GM18870 (cell line): ENCODE results near the gene CNTNAP2.

Experiments
- ATAC-seq: cut with Tn5 transposase; IDR thresholded peaks from one replicate; pipeline ENCODE4 v1.9.1; 2021; ENCODE audit warnings: moderate library complexity; ENCODE audit not compliant: unreplicated experiment

CNTNAP2 gene

DNA sequence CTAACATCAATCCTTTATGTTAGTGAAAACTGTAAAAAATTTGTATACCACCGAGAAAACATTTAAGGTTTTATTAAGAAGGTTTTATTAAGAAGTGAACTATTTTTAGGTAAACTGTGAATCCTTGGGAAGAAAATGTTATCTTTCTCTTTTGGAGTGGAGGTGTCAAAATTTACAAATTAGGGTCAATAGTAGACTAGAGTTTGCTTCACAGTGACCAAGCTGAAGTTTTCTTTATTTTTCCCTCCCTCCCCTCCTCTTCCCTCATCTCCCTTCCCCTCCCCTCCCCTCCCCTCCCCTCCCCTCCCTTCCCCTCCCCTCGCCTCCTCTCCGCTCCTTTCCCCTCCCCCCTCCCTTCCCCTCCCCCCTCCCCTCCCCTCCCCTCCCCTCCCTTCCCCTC, 168.8 kb downstream of the CNTNAP2 start:
- ATAC-seq = no peak

DNA sequence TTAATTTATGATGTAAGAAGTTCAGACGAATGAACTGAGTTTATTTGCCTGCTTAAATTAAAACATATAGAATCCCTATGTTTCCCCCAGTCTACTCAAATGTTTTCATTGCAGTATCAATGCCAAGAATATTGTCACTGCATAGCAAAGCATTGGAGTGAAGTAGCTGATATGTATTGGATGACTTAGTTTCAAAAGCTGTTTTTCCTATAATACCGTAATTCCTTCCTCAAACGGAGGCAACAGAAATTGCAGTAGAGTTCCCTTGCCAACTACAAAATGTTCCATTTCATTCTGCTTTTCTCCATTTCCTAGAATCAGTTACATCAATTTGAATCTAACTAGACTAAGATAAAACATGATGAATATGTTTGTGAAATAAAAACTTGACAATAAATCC, 174.1 kb downstream of the CNTNAP2 start:
- no peak for ATAC-seq

DNA sequence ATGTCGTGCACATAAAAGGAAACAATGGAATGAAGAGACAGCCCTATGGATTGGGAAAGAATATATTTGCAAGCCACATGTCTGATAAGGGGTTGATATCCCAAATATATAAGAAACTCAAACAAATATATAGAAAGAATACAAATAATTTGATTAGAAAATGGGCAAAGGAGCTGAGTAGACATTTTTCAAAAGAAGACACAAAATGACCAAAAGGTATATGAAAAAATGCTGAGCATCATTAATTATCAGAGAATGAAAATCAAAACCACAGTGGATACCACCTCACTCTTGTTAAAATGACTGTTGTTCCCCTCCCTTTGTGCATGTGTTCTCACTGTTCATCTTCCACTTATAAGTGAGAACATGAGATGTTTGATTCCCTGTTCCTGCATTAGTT, 175.3 kb downstream of the CNTNAP2 start:
- ATAC-seq = no peak

DNA sequence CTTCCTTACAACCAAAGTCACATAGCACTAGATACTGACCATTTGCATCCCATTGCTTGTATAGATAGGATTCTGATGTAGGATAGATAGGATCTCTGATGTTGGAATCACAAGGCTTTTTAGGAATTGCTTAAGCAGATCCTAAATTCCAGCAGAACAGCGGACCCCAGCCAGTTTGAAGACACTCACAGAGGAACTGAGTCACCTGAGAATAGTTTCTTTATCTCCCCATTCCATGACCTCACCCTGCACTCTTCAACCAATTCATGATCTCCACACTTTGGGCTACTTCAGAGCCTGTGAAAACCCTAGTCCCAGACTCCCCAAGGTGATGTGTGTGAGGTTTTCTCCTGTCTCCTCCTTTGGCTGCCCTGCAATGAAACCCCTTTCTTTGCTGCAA, 179.4 kb downstream of the CNTNAP2 start:
- no peak for ATAC-seq

DNA sequence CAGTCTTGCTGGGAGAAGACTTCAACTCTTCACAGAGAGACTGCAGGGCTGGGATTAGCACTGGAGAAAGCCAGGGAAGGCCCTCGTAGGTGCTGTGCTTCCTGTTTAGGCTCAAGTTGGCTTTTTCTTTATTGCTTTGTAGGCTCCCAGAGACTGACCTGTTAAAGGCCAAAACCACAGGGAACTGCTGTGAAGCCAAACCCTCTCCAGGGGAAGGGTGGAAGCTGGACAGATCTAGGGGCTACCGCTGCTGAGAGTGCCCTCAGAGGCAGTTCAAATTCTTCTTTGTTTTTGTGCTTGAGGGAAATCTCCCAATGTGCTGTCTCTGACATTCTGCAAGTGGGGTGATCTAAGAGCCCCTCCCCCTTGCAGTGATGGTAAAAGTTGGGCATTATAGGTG, 198.4 kb downstream of the CNTNAP2 start:
- no peak for ATAC-seq

DNA sequence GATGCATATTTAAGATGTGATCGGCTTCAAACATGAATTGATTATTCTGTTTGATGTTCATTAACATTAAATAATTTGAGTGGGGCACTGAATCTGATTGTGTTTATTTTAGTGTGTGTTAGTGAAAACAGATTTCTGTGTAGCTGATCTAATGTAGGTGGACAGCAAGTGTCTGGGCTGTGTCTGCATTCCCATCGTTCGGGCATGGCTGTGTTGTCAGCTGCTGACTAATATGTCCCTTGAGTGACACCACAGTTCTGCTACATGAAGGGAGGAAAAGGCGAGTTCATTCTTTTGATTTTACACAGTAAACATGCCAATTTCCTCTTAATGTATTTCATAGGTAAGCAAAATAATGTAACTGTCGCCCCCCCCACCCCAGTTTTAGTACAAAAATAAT, 203.0 kb downstream of the CNTNAP2 start:
- ATAC-seq = no peak

DNA sequence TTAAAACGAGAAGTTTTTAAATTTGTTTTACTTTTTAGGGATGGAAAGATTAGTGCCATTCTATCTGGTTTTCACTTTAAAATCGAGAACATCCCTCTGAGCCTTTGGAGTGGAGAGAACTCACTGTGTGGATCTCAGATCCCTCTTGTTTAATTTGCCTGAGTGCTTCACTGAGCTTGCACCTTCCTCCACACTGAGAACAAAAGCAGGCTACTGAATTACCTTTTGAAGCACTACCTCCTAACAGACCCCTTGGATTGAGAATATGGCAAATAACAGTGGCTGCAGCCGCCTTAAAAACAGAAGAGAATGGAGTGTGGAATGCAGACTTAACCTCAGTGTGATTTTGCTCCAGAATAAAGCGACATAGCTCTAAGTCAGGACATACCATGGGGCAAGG, 204.7 kb downstream of the CNTNAP2 start:
- ATAC-seq = no peak

DNA sequence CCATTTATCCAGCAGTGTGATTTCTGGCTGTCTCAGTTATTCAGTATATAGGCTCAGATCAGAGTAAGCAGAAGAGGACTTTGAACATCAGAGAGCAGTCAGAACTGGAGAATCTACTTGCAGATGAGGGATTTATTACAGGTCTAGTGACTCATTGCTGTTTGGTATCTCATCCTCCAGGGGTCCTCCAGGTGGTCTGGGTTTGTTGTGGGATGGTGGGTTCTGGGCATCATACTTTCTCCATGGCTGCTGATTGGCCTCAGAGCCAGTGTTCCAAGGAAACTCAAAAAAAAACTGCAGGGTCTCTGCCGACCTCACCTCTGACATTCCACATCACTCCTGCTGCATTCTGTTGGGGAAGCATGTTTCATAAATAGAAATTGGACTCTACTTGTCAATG, 214.8 kb downstream of the CNTNAP2 start:
- ATAC-seq = no peak

DNA sequence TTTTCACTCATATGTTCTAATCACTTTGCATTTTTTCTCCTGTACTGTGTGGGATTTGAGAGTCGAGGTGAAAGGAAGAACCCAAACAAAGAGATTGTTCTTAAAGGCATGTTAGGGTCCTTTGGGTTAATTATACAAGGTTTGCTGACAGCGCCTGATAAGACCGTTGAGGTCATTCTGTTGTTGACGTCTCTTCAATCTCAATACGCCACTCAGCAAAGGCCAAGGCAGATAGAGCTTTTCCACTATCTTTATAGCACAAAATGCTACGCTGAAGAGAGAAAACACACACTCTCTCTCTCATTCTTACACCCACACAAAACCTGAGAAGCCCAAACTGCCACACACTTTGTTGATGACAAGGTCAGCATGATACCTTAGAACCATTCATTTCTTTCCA, 228.7 kb downstream of the CNTNAP2 start:
- no peak for ATAC-seq

DNA sequence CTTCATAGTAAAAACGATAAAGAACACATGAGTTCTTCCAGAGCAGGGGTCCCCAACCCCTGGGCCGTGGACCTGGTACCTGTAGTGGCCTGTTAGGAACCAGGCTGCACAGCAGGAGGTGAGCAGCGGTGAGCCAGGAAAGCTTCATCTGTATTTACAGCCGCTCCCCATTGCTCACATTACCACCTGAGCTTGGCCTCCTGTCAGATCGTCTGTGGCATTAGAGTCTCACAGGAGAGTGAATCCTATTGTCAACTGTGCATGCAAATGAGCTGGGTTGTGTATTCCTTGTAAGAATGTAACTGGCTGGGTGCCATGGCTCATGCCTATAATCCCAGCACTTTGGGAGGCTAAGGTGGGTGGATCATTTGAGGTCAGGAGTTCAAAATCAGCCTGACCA, 229.5 kb downstream of the CNTNAP2 start:
- ATAC-seq = no peak

DNA sequence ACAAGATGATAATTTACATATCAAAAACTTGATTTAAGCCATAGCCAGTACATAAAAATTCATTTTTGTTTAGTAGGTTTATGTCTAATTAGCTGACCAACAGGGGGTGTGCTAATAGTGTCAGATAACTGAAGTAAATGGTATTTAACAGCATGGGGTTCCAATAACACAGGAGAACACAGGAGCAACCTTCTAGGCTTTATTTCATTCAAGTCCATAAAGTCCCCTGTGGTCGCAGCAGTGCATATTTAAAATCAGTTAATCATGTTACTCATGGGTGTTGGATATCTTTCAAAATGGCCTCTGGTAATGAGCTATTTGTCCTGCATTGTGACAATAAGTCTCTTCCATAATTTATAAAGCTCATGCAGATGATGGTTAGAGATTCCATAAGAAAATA, 238.6 kb downstream of the CNTNAP2 start:
- ATAC-seq = no peak

DNA sequence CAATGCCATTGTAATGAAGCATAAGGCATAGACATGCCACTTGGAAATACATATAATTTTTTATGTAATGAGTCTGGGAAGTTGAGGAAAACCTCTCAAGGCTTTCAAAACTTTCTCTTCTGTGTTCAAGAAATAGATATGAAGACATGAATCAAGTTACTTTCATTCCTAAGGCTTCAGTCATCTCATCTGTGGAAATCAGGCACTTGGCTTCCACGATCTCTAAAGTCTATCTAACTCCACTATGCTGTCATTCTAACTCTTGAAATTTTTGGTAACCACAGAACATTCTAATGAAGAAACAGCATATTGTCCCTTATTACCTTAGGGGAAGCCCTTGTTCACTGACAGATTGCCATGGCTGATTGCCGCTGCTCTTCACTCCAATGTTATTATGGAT, 242.6 kb downstream of the CNTNAP2 start:
- no peak for ATAC-seq

DNA sequence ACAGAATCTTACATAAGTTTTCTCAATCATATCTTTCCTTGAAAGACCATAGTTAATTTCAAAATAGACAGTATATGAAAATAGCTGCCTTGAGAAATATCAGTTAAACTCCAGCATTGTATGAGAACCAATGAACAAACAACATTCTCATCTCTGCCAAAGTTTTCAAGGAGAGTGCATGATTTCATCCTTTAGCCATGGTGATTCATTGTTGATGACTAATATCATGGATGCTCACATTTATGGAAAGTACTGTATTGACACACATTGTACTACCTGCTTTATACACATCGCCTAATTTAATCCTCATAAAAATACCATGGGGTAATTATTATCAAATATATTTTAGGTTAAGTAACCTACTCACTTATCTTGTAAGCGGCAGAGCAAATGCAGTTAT, 250.3 kb downstream of the CNTNAP2 start:
- no peak for ATAC-seq

DNA sequence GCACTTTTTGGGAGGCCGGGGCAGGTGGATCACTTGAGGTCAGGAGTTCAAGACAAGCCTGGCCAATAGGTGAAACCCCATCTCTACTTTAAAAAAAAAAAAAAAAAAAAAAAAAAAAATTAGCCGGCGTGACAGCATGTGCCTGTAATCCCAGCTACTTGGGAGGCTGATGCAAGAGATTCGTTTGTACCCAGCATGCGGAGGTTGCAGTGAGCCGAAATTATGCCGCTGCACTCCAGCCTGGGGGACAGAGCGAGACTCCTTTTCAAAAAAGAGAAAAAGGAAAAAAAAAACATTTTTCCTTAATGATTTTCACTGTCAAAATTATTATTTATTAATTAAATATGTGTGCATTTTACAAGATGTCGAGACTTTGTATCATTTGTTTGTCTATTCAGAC, 253.6 kb downstream of the CNTNAP2 start:
- no peak for ATAC-seq

DNA sequence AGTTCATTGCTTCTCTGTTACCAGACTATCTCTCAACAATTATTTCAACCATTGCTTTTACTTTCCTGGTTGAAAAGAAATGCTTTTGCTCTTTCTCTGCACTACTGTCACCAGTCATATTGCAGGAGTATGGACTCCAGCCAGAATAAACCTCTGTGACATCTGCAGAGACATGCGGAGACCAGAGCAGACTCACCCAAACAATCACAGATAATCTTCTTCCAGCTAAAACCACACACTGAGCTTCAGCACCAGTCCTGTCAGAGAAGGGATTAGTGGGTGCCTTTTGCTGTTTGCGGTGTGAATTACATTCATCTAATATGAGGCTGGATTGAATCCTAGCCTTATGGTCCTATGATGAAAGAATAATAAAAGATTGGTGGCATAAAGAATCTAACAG, 258.6 kb downstream of the CNTNAP2 start:
- no peak for ATAC-seq

DNA sequence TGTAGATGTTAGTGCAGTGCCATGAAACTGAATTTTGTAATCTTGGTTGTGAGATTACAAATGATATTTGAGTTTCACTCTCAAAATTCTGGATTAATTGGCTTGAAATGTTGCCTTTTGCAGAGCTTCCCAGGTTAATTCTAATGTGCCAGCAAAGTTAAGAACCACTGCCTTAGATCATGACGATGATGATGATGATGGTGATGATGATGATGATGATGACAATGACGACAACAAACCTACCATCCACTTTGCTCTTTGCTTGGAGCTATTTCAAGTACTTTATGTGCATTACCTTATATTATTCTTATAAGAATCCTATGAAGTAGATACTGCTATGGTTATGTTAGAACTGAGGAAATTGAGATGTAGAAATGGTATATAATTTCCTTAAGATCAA, 261.6 kb downstream of the CNTNAP2 start:
- no peak for ATAC-seq

DNA sequence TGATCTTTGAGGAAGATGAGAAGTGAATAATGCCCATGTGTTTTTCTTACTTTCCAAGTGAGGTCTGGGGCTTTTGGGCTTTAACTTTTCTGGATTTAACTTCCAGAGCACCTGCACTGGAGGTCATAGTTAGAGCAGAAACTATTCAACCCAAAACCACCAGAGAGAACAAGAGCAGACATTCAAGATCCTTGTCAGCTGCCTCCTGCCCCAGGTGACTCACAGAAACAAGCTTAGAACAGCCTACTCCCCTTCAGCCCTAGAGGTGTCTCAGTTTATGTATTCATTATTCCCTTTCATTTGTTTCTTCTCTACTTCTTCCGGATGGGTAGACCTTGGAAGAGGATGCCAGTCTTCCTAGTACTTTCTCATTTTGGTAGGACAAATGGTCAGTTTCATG, 270.5 kb downstream of the CNTNAP2 start:
- ATAC-seq = no peak

DNA sequence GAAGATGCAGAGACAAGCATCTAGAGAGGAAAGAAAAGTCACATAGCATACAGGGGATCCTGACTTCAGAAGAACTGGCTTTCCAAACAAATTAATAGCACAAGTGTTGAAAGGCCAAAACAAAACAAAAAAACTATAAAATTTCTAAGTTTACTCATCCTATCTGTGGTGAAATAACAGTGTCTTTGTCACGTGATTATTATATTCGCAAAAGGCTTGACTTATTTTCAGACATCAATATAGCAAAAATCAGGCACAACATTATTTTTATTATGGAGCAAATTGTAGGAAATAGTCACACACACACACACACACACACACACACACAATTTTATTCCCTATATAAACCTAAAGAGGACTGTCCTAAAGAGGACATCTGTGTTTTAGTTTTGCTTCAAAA, 272.3 kb downstream of the CNTNAP2 start:
- ATAC-seq = no peak

DNA sequence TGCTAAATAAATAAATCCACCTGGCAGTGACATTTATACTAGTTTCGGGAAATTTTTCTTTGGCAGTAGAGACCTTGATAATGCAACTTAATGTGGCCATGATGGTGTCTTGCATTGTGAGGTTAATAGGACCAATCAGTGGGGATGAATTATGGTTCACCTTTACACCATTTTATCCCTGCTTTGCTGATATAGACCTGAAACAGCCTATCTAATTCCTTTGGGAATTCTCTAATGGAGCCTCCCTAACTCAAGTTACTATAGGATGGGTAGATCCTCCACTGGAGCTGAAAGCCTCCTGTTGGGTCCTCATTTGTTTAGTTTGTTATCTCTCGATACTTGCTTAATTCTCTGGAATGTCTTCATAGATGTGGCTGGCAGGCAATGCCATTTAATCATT, 276.7 kb downstream of the CNTNAP2 start:
- ATAC-seq = no peak

DNA sequence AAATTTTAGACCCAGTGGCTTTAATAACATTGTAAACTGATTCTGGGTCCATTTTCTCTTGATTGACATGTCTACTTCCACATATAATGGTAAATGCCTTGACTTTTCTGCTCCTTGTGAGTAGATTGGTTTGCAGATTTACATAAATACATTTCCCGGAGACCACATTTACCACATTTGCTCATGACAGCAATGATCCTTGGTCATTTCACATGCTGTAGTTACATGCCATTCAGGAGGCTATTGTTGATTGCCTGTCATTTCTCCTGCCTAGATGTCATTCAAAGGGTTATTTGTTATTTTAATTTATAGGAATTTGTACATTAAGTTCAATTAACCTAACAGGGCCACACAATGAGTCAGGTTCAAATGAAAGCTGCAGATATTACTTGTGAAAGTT, 280.5 kb downstream of the CNTNAP2 start:
- ATAC-seq = no peak

DNA sequence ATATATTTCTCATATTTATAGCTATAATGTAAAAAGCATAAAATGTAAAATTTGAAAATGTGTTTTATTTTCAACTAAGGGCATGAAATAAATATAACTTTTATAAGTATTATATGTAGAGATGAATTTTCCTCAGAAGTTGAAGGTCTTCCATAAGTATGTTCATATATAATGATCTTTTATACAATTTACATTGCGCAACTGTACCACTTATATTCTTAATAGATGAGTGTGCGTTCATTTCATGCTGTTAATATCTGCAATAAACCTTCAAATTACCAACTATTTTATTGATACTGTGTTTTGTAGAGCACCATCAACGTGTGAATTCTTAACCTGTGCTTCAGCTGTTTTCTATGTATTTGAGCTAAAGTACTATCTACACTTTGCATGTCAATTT, 285.3 kb downstream of the CNTNAP2 start:
- no peak for ATAC-seq

DNA sequence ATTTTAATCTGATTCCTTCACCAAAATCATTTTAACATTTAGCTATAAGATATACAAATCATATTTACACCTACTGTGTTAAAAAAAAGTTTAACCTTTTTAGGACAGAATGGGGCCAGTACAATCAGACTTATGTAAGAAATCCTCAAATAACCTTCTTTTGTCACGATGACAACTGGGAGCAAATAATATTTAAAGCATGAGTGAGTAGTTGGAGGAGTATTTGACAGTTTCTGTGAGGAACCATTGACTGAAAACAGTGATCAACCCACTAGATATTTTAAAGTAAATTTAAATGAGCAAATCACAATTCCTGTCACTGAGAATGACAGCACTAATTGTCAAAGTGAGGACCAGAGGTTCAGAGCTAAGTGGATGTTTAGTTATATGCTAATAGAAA, 289.1 kb downstream of the CNTNAP2 start:
- ATAC-seq = no peak

DNA sequence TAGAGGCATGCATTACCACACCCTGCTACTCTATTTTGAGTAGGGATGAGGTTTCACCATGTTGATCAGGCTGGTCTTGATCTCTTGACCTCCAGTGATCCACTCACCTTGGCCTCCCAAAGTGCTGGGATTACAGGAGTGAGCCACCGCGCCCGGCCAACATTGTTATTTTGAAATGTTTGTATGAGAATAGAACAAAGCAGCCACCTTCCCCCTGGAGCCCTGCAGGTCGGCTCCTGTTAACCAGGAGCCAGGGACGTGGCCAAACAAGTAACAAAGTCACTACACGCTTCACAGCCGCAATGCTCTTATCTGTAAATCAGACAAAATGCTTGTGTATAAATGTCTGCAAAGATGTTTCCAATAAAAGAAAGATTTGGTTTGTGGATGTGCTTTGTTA, 295.4 kb downstream of the CNTNAP2 start:
- ATAC-seq = no peak

DNA sequence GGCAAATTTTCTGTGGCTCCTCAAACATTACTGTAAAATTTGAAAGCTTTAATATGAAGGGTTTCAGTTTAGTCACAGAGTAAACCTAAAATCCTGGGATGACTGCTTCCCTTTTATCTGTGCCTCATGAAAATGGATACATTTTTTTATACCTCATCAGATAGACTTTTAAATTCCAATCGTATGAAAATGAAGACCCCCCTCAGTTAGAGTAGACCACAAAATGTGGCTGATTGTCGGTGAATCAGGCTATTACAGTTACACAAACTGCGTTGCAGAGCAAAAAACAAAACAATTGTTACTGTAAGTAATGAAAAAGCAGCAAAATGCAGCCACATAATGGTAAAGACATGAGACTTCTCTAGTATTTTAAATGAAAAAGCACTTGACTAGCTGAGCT, 296.2 kb downstream of the CNTNAP2 start:
- ATAC-seq = no peak
